IPS DF 19.7 (cell line): ENCODE results near the gene PRPSAP2.
"Not testable (repeated sequence)": the region's sequence is repeated elsewhere in the genome, so short reads cannot be mapped to it uniquely, and the experiment has no call there.

Experiments
- DNase-seq: peaks from one replicate; pipeline ENCODE4 v3.0.0-alpha.2; 2013; ENCODE audit warnings: low read depth, low spot score

PRPSAP2 gene

GRCh38 chr17:18888766-18889290 is 30.9 kb downstream of the PRPSAP2 start:
- no peak for DNase-seq

- no peak for DNase-seq
Measured at GRCh38 chr17:18889658-18890057, 31.7 kb downstream of the PRPSAP2 start.

- DNase-seq, result no peak
Measured at GRCh38 chr17:18891541-18891940, 33.6 kb downstream of the PRPSAP2 start.

GRCh38 chr17:18896146-18896545 is 38.2 kb downstream of the PRPSAP2 start:
- DNase-seq, result no peak

GRCh38 chr17:18896947-18897346 is 39.0 kb downstream of the PRPSAP2 start:
- no peak for DNase-seq

GRCh38 chr17:18904482-18904881 is 46.6 kb downstream of the PRPSAP2 start:
- no peak for DNase-seq

GRCh38 chr17:18905226-18905625 is 47.3 kb downstream of the PRPSAP2 start:
- DNase-seq, result no peak

GRCh38 chr17:18910326-18910725 is 52.4 kb downstream of the PRPSAP2 start:
- no peak for DNase-seq

GRCh38 chr17:18910881-18911280 is 53.0 kb downstream of the PRPSAP2 start:
- no peak for DNase-seq

- no peak for DNase-seq
Measured at GRCh38 chr17:18916816-18917500, 59.0 kb downstream of the PRPSAP2 start.

GRCh38 chr17:18917506-18918032 is 59.6 kb downstream of the PRPSAP2 start:
- DNase-seq, result no peak

- DNase-seq, result no peak
Measured at GRCh38 chr17:18919963-18920362, 62.0 kb downstream of the PRPSAP2 start.

GRCh38 chr17:18920911-18921441 is 63.0 kb downstream of the PRPSAP2 start:
- DNase-seq, result no peak

GRCh38 chr17:18921485-18921884 is 63.6 kb downstream of the PRPSAP2 start:
- no peak for DNase-seq

GRCh38 chr17:18921912-18922451 is 64.1 kb downstream of the PRPSAP2 start:
- no peak for DNase-seq

- DNase-seq, result not testable (repeated sequence)
Measured at GRCh38 chr17:18922596-18922995, 64.7 kb downstream of the PRPSAP2 start.

GRCh38 chr17:18925187-18925586 is 67.3 kb downstream of the PRPSAP2 start:
- no peak for DNase-seq

GRCh38 chr17:18928628-18929125 is 70.7 kb downstream of the PRPSAP2 start:
- DNase-seq, result no peak

GRCh38 chr17:18932360-18933055 is 74.6 kb downstream of the PRPSAP2 start:
- no peak for DNase-seq

- no peak for DNase-seq
Measured at GRCh38 chr17:18933102-18934058, 75.4 kb downstream of the PRPSAP2 start.
